Effector memory CD8-positive, alpha-beta T cell (primary cell): Measurements from ENCODE around the gene CYGB.
A peak's percentile ranks its signal among the peaks of the same experiment; 100 is the strongest.
"Not testable (repeated sequence)": the region's sequence is repeated elsewhere in the genome, so short reads cannot be mapped to it uniquely, and the experiment has no call there.

ENCODE experiments used
- ATAC-seq: fragments of 150-1000 bp; cut with Tn5 transposase; replicated peaks from 2 replicates; pipeline ENCODE4 v1.10.0; 2021; ENCODE audit warnings: mild to moderate bottlenecking, moderate library complexity
- DNase-seq, 3 experiments: peaks; one replicate each; pipeline ENCODE4 v3.0.0; 2021
- H3K27ac Mint-ChIP-seq, 2 donors: one replicate each; pipeline ENCODE4 v1.8.0; 2022; ENCODE audit warnings: mild to moderate bottlenecking in 2 of 2, mixed read lengths in 2 of 2, moderate library complexity in 2 of 2
- H3K27me3 Mint-ChIP-seq, 2 donors: one replicate each; pipeline ENCODE4 v1.8.0; 2022; ENCODE audit warnings: mixed read lengths in 2 of 2
- H3K36me3 Mint-ChIP-seq: one replicate; pipeline ENCODE4 v1.8.0; 2022; ENCODE audit warnings: mild to moderate bottlenecking, moderate library complexity, mixed read lengths; ENCODE audit not compliant: insufficient read depth
- H3K4me1 Mint-ChIP-seq, 2 donors: one replicate each; pipeline ENCODE4 v1.8.0; 2022; ENCODE audit warnings: low read depth in 2 of 2, mixed read lengths in 2 of 2
- H3K4me3 Mint-ChIP-seq, 2 donors: one replicate each; pipeline ENCODE4 v1.8.0; 2022; ENCODE audit warnings: mild to moderate bottlenecking in 2 of 2, mixed read lengths in 2 of 2, moderate library complexity in 2 of 2
- H3K9me3 Mint-ChIP-seq, 2 donors: one replicate each; pipeline ENCODE4 v1.8.0; 2022; ENCODE audit warnings: mixed read lengths in 2 of 2

Gene CYGB

DNA sequence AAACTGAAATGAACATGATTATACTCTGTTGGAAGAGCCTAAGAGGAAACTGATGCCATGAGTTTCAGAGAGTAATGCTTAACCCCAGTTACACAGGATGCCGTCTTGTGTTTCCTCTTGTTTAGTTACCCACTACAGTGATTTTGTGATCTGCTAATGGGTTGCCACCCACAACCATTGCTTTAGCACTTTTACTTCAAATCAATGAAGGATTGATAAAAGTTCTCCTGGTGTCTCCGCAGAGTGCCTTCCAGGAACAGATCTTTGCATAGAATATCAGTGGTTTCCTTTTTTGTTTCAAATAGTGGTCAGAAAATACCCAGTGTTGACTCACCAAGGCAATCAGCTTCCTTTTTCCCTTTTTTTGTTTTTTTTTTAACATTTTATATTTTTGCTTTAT, 25.9 kb upstream of the CYGB start:
- H3K27me3 Mint-ChIP-seq, ATAC-seq, H3K9me3 Mint-ChIP-seq, DNase-seq: not testable (repeated sequence)
- H3K4me3 Mint-ChIP-seq = peak overlapping the region; percentile 42 to 77
- H3K36me3 Mint-ChIP-seq = peaks cover 66% of the 10 kb centered on the region
- H3K4me1 Mint-ChIP-seq = peaks cover 59 to 66% of the 10 kb centered on the region in 2 donors
- peak overlapping the region; percentile 88 to 99 for H3K27ac Mint-ChIP-seq

DNA sequence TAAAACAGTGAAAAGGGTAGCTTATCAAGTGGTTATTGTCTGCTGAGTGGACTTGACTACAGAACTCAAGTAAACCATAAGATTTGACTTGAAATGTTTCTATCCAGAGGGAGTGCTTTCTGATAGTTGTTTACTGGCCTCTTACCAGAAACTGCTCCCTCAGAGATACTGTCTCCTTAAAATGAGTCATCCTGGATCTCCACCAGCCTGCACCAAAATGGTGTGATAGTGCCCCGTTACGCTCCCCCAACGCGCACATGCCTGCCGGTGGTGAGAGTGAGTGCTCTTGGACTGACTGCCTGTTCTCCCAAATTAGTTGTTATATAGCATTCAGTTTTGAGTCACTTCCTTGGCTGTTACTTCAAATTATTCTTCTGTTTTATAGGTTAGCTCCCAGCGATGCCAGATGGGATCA, 25.2 kb upstream of the CYGB start:
- H3K9me3 Mint-ChIP-seq = no peaks in the 10 kb centered on the region
- DNase-seq = no peak
- peaks cover 59 to 66% of the 10 kb centered on the region in 2 donors for H3K4me1 Mint-ChIP-seq
- no peaks in the 10 kb centered on the region for H3K27me3 Mint-ChIP-seq
- peaks cover 73% of the 10 kb centered on the region for H3K36me3 Mint-ChIP-seq
- peak overlapping the region; percentile 42 to 77 for H3K4me3 Mint-ChIP-seq
- peak overlapping the region; percentile 88 to 99 for H3K27ac Mint-ChIP-seq
- no peak for ATAC-seq

DNA sequence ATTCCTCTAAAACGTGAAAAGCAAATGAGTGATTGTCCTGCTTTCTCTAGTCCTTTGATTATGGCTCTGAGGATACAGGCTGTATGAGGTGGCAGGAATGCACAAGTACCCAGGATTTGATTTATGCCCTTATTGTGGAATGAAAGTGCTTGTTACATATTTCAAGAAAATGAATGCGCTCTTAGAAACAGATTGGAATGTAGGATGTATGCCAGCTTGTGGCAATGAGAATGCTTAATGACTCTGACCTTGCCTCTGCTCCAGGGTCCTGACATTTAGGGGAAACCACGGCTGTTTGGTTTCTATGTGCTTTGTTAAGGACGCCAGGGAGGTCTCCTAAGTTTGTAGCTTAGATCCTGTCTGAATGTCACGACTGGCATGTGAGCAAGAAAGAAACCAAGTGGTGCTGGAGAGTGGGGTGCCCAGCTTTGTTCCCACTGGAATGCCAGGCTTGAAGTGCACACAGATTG, 24.3 kb upstream of the CYGB start:
- ATAC-seq (no peak), DNase-seq (no peak)
- Mint-ChIP-seq H3K36me3 (peaks cover 78% of the 10 kb centered on the region), H3K27ac (peak overlapping the region; percentile 88 to 99), H3K9me3 (no peaks in the 10 kb centered on the region), H3K4me1 (peaks cover 58 to 67% of the 10 kb centered on the region in 2 donors), H3K27me3 (no peaks in the 10 kb centered on the region), H3K4me3 (peak overlapping the region; percentile 77 to 96)

DNA sequence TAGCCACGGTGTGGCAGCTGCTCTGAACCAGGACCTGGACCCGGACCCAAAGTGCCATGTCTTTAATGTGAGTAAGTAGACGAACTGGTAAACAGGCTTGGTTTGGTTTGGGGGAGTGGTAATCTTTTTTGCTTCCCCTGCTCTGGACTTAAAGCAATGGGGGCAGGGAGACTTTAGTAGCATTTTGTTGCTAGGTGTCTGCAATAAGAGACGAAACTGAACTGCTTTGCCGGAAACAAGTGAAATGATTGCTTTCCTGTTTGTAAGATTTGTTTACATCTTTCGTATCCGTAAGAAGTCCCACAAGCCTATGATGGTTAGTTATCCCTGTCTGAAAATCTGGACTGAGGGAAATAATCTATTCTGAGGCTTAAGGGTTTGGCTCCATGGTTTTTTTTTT, 23.8 kb upstream of the CYGB start:
- H3K4me1 Mint-ChIP-seq = peaks cover 58 to 67% of the 10 kb centered on the region in 2 donors
- peaks cover 76% of the 10 kb centered on the region for H3K36me3 Mint-ChIP-seq
- no peaks in the 10 kb centered on the region for H3K9me3 Mint-ChIP-seq
- H3K27ac Mint-ChIP-seq = peak overlapping the region; percentile 88 to 99
- peak; percentile 48 for ATAC-seq
- H3K27me3 Mint-ChIP-seq = no peaks in the 10 kb centered on the region
- DNase-seq = peak; percentile 45 to 51 (median 47)
- H3K4me3 Mint-ChIP-seq = peak overlapping the region; percentile 77 to 96

DNA sequence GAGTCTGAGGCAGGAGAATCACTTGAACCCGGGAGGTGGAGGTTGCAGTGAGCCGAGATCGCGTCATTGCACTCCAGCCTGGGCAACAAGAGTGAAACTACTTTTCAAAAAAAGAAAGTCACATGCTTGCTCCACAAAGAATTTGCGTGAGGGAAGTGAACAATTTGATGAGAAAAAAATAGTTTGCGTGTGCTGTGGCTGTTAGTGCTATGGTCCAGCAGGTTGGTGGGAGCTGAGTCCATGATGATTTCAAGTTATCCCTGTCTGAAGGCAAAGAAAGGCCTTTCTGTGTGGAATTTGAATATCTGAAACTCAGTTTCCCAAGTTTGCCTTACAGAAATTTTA, 23.3 kb upstream of the CYGB start:
- H3K27me3 Mint-ChIP-seq = no peaks in the 10 kb centered on the region
- H3K27ac Mint-ChIP-seq = peak overlapping the region; percentile 88 to 99
- ATAC-seq (no peak), DNase-seq (no peak)
- H3K4me3 Mint-ChIP-seq = peak overlapping the region; percentile 77 to 96
- H3K36me3 Mint-ChIP-seq = peaks cover 75% of the 10 kb centered on the region
- H3K9me3 Mint-ChIP-seq = no peaks in the 10 kb centered on the region
- peaks cover 54 to 64% of the 10 kb centered on the region in 2 donors for H3K4me1 Mint-ChIP-seq

DNA sequence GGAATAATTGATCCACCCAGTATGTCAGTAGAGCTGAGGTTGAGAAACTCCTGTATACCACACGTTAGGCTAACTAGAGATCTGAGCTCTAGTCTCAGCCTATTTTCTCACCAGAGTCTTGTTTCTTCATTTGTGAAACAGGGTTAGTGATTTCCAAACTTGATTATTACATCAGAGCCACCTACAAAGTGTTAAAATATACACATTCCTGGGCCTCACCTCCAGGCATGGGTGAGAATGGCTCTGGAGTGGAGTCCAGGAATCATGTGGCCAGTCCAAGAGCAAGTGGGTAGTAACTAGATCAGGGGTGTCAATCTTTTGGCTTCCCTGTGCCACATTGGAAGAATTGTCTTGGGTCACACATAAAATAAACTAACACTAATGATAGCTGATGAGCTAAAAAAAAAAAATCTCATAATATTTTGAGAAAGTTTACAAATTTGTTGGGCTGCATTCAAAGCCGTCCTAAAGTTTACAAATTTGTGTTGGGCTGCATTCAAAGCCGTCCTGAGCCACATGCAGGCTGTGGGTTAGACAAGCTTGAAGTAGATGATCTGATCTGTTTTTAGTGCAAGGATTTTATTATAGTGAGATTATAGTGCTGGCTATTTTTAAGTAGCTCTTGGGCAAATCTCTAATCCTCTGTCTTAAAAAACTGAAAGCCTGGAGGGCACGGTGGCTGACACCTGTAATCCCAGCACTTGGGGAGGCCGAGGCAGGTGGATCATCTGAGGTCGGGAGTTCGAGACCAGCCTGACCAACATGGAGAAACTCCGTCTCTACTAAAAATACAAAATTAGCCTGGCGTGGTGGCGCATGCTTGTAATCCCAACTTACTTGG, 22.7 kb upstream of the CYGB start:
- ATAC-seq (no peak), DNase-seq (no peak)
- H3K27me3 Mint-ChIP-seq = no peaks in the 10 kb centered on the region
- no peaks in the 10 kb centered on the region for H3K9me3 Mint-ChIP-seq
- peak overlapping the region; percentile 77 to 96 for H3K4me3 Mint-ChIP-seq
- H3K36me3 Mint-ChIP-seq = peaks cover 69% of the 10 kb centered on the region
- peak overlapping the region; percentile 88 to 99 for H3K27ac Mint-ChIP-seq
- H3K4me1 Mint-ChIP-seq = peaks cover 51 to 59% of the 10 kb centered on the region in 2 donors

DNA sequence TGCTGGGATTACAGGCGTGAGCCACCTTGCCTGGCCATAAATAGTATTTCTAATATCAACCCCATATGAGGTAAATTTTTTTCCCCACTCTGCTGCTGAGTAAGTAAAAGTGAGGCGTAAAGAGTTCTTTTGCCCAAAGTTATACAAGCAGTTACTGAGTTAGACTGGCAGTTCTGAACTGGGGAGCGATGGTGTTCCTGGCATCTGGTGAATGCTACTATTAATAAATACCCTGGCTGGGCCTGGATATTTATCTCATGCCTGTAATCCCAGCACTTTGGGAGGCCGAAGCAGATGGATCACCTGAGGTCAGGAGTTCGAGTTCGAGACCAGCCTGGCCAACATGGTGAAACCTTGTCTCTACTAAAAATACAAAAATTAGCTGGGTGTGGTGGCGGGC, 22.0 kb upstream of the CYGB start:
- H3K9me3 Mint-ChIP-seq, DNase-seq, H3K27me3 Mint-ChIP-seq, ATAC-seq: not testable (repeated sequence)
- peak overlapping the region; percentile 96 to 100 for H3K4me3 Mint-ChIP-seq
- peak overlapping the region; percentile 99 for H3K27ac Mint-ChIP-seq
- peaks cover 61% of the 10 kb centered on the region for H3K36me3 Mint-ChIP-seq
- peaks cover 51 to 62% of the 10 kb centered on the region in 2 donors for H3K4me1 Mint-ChIP-seq

DNA sequence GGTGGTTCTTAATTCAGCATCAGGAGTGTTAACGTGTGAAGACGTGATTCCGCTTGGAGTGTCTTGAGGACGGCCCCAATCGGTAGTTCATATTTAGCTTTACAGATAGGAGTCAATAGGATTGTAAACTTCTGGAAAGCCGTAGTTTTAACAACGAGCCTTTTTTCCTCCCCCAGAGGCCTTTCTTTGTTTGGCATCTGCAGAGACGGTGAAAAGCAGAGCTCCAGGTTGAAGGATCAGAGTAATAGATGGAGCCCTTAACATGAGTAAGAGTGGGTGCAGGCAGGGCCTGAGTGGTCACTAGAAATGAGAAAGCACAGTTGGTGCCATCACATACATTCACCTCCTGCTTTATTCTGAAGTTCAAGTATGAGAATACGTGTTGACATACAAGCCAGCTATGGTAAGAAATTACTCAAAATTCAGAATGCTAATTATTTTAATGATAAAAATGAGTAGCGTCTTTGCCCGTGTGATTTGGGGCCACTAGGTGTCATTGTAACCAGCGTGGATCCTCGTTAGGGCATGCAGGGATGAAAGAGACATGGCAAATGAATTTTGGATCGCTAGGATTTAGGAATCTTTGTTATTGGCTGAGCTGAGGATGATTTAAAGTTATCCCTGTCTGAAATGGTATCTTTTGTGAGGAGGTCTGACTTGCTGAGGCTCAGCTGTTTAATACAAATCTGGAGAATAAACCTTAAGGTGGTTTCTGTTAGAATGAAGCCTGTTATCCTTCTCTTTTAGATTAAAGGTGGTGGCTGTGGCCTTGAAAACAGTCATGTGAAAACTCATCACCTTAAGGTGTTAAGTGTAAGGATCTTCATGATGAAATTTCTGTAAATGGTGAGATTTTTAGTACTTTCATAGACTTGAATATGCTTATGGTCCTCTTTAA, 20.9 kb upstream of the CYGB start:
- DNase-seq (no peak), ATAC-seq (no peak)
- peaks cover 54% of the 10 kb centered on the region for H3K36me3 Mint-ChIP-seq
- no peaks in the 10 kb centered on the region for H3K9me3 Mint-ChIP-seq
- peak overlapping the region; percentile 96 to 100 for H3K4me3 Mint-ChIP-seq
- peaks cover 51 to 63% of the 10 kb centered on the region in 2 donors for H3K4me1 Mint-ChIP-seq
- H3K27ac Mint-ChIP-seq = peak overlapping the region; percentile 99
- no peaks in the 10 kb centered on the region for H3K27me3 Mint-ChIP-seq

DNA sequence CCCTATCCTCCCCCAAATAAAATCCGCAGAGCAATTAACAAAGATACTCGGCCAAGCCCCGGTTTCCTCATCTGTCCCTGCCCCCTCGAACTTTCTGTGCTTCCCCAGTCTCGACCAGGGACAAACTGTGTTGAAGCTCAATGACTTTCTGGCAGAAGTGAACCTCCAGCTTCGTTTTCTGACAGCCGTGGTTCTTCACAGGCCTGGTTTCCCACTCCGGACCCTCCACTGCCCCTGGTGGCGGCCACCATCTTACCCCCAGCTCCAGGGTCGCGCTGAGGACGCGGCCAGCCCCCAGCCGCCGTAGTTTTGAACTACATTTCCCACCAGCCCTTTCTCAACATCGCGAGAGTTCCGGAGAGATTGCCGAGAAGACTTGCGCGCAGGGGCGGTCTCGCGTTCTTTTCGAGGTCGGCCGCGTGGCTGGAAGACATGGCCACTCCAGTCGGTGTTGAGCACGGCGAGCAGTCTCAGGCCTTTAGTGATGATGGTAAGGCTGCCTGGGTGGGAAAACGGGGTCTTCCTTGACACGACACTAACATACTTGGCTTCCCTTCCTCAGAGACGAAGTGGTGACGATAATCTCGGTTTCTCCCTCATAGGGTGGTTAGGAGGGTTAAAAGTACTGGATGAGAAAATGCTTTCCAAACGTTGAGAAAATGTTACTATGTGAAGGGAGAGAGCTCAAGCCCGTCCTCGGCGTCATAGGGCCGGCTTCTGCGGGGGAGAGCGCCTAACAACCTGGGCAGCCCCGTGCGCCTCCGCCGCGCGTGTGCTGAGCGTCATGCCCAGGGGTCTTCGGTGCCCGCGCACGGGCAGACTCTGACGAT, 20.1 kb upstream of the CYGB start:
- DNase-seq (peak; percentile 93 to 95 (median 94)), ATAC-seq (peak; percentile 75)
- Mint-ChIP-seq H3K4me3 (peak overlapping the region; percentile 96 to 100), H3K36me3 (peaks cover 48% of the 10 kb centered on the region), H3K27me3 (no peaks in the 10 kb centered on the region), H3K9me3 (no peaks in the 10 kb centered on the region), H3K4me1 (peaks cover 43 to 57% of the 10 kb centered on the region in 2 donors), H3K27ac (peak overlapping the region; percentile 99)

DNA sequence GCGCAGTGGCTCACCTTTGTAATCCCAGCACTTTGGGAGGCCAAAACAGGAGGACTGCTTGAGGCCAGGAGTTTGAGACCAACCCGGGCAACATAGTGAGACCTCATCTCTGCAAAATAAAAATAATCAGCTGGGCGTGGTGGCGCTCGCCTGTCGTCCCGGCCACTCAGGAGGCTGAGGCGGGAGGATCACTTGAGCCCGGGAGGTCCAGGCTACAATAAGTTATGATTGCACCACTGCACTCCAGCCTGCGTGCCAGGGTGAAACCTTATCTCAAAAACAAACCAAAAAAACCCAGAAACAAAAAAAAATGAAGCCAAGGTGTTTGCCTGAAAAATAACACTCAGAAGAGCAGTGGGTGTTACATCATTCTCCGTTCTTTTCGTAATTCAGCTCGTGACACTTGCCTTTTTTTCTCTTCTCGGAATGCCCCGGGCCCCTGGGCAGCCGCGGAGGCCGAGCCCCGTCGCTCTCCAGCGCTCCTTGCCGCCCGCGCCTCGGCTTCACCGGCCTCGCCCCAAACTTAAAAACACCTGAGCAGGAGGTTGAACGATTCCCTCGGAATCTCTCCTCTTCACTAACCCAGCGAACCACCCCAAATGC, 19.4 kb upstream of the CYGB start:
- H3K27me3 Mint-ChIP-seq = no peaks in the 10 kb centered on the region
- ATAC-seq (peak; percentile 58), DNase-seq (peak in 2 of 3 experiments; percentile 44 to 52)
- no peaks in the 10 kb centered on the region for H3K9me3 Mint-ChIP-seq
- H3K36me3 Mint-ChIP-seq = peaks cover 42% of the 10 kb centered on the region
- H3K4me3 Mint-ChIP-seq = peak overlapping the region; percentile 96 to 100
- peak overlapping the region; percentile 99 for H3K27ac Mint-ChIP-seq
- peaks cover 39 to 53% of the 10 kb centered on the region in 2 donors for H3K4me1 Mint-ChIP-seq

DNA sequence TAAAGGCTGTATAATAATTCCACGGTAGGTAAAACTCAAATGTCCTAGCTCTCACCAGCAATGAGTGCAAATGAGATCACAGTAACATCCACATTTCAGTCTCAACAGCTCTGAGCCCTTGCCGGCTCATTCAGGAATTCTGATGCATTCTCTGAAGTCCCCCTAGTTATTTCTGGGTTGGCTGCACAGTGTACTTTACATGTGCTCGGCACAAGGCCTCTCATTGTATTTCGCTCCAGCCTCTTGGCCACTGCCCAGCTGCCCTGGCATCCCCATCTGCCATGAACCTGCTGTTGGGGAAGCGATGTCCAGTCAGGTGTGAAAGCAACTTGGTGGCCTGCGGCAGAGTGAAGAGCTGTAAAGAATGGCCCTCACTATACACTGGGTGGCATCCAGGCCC, 16.6 kb upstream of the CYGB start:
- no peaks in the 10 kb centered on the region for H3K27me3 Mint-ChIP-seq
- DNase-seq (no peak), ATAC-seq (no peak)
- H3K36me3 Mint-ChIP-seq = peaks cover 21% of the 10 kb centered on the region
- peaks cover 26 to 33% of the 10 kb centered on the region in 2 donors for H3K4me1 Mint-ChIP-seq
- H3K27ac Mint-ChIP-seq = no peak overlapping the region
- H3K9me3 Mint-ChIP-seq = no peaks in the 10 kb centered on the region
- H3K4me3 Mint-ChIP-seq = no peak overlapping the region

DNA sequence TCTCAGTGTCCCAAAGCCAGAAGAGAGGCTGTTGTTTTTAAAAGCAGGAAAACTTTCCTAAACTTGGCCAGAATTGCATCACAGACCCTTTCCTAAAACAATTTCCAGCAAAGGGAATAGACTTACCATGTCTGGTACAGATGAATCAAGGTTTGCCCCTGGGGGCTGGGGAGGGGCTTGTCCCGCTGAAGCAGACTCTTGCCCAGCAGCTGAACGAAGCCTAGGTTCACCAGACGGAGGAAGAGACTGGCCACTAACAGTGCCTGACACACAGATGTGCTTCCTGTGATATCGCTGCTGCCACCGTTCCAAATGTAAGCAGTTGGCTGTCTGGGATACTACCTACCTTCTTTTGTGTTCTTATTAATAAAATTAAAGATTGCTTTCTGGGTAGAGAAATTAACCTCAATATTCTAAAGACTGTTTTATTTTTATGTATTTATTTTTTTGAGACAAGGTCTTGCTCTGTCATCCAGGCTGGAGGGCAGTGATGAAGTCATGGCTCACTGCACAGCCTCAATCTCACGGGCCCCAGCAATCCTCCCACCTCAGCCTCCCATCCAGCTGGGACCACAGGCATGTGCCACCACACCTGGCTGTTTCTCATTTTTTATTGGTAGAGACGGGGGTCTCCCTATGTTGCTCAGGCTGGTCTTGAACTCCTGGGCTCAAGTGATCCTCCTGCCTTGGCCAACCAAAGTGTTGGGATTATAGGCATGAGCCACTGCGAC, 15.8 kb upstream of the CYGB start:
- no peak for ATAC-seq
- no peaks in the 10 kb centered on the region for H3K27me3 Mint-ChIP-seq
- no peak overlapping the region for H3K27ac Mint-ChIP-seq
- no peak for DNase-seq
- no peak overlapping the region for H3K4me3 Mint-ChIP-seq
- H3K9me3 Mint-ChIP-seq = no peaks in the 10 kb centered on the region
- H3K36me3 Mint-ChIP-seq = peaks cover 21% of the 10 kb centered on the region
- peaks cover 20 to 26% of the 10 kb centered on the region in 2 donors for H3K4me1 Mint-ChIP-seq
